ENCODE measurements around the gene TLN1. TPM values are rescaled to one million over a fixed set of nuclear protein-coding genes. Genes with fewer than 3 reads are reported as not detected.

Gene TLN1
- polyA plus RNA-seq, 2 of the 4 experiments (the other 2 are of a cell fraction): 65.5 to 108 TPM

DNA sequence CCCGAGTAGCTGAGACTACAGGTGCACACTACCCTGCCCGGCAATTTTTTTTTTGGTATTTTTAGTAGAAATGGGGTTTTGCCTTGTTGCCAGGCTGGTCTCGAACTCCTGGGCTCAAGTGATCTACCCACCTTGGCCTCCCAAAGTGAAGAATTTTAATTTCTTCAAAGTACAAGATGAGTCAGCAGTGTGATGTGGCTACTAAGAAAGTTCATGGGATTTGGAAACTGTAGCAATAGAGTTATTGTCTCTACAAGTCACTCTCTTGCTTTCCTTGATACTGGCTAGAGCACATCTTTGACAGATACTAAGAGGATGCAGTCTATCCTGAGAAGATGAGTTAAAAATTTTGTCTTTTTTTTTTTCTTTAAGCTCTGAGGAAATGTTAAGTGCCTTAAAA, 2.1 kb upstream of the TLN1 start:
- H3K27ac ChIP-seq: peak overlapping the region in 1 of 2 experiments; percentile 95; a peak in 3 of 6 replicates
- TF ChIP-seq, protein P1, sequence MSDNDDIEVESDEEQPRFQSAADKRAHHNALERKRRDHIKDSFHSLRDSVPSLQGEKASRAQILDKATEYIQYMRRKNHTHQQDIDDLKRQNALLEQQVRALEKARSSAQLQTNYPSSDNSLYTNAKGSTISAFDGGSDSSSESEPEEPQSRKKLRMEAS (IDR thresholded peaks at IDR 0.05): no peak
- TF ChIP-seq TP53 (CRISPR knock-in tag; IDR thresholded peaks at IDR 0.05) (no peak), HEYL (CRISPR knock-in tag; IDR thresholded peaks at IDR 0.05) (no peak), TFCP2L1 (CRISPR knock-in tag; IDR thresholded peaks at IDR 0.05) (no peak), FOSB (CRISPR knock-in tag; IDR thresholded peaks at IDR 0.05) (no peak), HOXB13 (CRISPR knock-in tag; IDR thresholded peaks at IDR 0.05; ENCODE audit: low read depth) (no peak), NR3C1 (IDR thresholded peaks at IDR 0.05) (no peak), RNF2 (IDR thresholded peaks at IDR 0.05; ENCODE audit: borderline replicate concordance, low read depth) (no peak)
- TF ChIP-seq, protein P2, sequence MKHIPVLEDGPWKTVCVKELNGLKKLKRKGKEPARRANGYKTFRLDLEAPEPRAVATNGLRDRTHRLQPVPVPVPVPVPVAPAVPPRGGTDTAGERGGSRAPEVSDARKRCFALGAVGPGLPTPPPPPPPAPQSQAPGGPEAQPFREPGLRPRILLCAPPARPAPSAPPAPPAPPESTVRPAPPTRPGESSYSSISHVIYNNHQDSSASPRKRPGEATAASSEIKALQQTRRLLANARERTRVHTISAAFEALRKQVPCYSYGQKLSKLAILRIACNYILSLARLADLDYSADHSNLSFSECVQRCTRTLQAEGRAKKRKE (CRISPR knock-in tag; IDR thresholded peaks at IDR 0.05; ENCODE audit: low read depth): no peak
- TF ChIP-seq, protein P3, sequence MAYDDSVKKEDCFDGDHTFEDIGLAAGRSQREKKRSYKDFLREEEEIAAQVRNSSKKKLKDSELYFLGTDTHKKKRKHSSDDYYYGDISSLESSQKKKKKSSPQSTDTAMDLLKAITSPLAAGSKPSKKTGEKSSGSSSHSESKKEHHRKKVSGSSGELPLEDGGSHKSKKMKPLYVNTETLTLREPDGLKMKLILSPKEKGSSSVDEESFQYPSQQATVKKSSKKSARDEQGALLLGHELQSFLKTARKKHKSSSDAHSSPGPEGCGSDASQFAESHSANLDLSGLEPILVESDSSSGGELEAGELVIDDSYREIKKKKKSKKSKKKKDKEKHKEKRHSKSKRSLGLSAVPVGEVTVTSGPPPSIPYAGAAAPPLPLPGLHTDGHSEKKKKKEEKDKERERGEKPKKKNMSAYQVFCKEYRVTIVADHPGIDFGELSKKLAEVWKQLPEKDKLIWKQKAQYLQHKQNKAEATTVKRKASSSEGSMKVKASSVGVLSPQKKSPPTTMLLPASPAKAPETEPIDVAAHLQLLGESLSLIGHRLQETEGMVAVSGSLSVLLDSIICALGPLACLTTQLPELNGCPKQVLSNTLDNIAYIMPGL (CRISPR knock-in tag; IDR thresholded peaks at IDR 0.05; ENCODE audit: borderline replicate concordance): no peak
- TF ChIP-seq, protein P4, sequence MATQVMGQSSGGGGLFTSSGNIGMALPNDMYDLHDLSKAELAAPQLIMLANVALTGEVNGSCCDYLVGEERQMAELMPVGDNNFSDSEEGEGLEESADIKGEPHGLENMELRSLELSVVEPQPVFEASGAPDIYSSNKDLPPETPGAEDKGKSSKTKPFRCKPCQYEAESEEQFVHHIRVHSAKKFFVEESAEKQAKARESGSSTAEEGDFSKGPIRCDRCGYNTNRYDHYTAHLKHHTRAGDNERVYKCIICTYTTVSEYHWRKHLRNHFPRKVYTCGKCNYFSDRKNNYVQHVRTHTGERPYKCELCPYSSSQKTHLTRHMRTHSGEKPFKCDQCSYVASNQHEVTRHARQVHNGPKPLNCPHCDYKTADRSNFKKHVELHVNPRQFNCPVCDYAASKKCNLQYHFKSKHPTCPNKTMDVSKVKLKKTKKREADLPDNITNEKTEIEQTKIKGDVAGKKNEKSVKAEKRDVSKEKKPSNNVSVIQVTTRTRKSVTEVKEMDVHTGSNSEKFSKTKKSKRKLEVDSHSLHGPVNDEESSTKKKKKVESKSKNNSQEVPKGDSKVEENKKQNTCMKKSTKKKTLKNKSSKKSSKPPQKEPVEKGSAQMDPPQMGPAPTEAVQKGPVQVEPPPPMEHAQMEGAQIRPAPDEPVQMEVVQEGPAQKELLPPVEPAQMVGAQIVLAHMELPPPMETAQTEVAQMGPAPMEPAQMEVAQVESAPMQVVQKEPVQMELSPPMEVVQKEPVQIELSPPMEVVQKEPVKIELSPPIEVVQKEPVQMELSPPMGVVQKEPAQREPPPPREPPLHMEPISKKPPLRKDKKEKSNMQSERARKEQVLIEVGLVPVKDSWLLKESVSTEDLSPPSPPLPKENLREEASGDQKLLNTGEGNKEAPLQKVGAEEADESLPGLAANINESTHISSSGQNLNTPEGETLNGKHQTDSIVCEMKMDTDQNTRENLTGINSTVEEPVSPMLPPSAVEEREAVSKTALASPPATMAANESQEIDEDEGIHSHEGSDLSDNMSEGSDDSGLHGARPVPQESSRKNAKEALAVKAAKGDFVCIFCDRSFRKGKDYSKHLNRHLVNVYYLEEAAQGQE (IDR thresholded peaks at IDR 0.05): no peak
- TF ChIP-seq, protein P5, sequence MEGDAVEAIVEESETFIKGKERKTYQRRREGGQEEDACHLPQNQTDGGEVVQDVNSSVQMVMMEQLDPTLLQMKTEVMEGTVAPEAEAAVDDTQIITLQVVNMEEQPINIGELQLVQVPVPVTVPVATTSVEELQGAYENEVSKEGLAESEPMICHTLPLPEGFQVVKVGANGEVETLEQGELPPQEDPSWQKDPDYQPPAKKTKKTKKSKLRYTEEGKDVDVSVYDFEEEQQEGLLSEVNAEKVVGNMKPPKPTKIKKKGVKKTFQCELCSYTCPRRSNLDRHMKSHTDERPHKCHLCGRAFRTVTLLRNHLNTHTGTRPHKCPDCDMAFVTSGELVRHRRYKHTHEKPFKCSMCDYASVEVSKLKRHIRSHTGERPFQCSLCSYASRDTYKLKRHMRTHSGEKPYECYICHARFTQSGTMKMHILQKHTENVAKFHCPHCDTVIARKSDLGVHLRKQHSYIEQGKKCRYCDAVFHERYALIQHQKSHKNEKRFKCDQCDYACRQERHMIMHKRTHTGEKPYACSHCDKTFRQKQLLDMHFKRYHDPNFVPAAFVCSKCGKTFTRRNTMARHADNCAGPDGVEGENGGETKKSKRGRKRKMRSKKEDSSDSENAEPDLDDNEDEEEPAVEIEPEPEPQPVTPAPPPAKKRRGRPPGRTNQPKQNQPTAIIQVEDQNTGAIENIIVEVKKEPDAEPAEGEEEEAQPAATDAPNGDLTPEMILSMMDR (IDR thresholded peaks at IDR 0.05): no peak
- peak overlapping the region; percentile 76 for H3K4me2 ChIP-seq
- ChIA-PET POLR2A (interaction anchor here (0.9 to 1.8 kb wide), 3 partner anchors 14 to 76 kb away, joined by 3 to 8 read pairs (median 5); partner anchors contain the start of genes CCDC107, GBA2, RGP1 and RMRP), CTCF (interaction anchor here (0.7 to 19.8 kb wide), 10 partner anchors 12 to 741 kb away, joined by 3 to 243 read pairs (median 8); partner anchors contain the start of genes ARHGEF39, CCDC107, GBA2 and MSMP)
- no peak overlapping the region; the same call in 2 of the 3 replicates for H3K4me3 ChIP-seq
- DNase-seq (ENCODE audit: low read depth in 1 of 2, low spot score in 1 of 2) (no peak), ATAC-seq (no peak), FAIRE-seq (no peak)
- peaks cover 34% of the 10 kb centered on the region for H3K4me1 ChIP-seq
- 96% methylated on average over 3 of the region's 3 CpGs for WGBS (ENCODE audit: missing lambda C conversion rate)
- H3K9me3 ChIP-seq: no peaks in the 10 kb centered on the region

- ChIA-PET POLR2A (interaction anchor here (0.7 to 3.6 kb wide), 19 partner anchors 9 to 653 kb away, joined by 3 to 41 read pairs (median 5); partner anchors contain the start of genes ARHGEF39, CA9, CCDC107 and FANCG), CTCF (interaction anchor here (0.6 to 31.4 kb wide), 14 partner anchors 11 to 680 kb away, joined by 3 to 758 read pairs (median 14); partner anchors contain the start of genes ARHGEF39, CCDC107, GBA2 and MSMP)
- ATAC-seq (peak; percentile 20 to 32), DNase-seq (ENCODE audit: low read depth in 1 of 2, low spot score in 1 of 2) (peak; percentile 78 to 79), FAIRE-seq (no peak)
- peak overlapping the region; percentile 95 to 96 for H3K27ac ChIP-seq
- peaks cover 45% of the 10 kb centered on the region for H3K4me1 ChIP-seq
- H3K9me3 ChIP-seq: no peaks in the 10 kb centered on the region
- H3K4me2 ChIP-seq: peak overlapping the region; percentile 76
- H3K4me3 ChIP-seq: peak overlapping the region; percentile 87
- whole genome bisulfite sequencing (ENCODE audit: missing lambda C conversion rate): 5% methylated on average over 13 of the region's 14 CpGs
- TF ChIP-seq, protein P3 (CRISPR knock-in tag; IDR thresholded peaks at IDR 0.05; ENCODE audit: borderline replicate concordance): no peak
- no peak for TF ChIP-seq CEBPB (IDR thresholded peaks at IDR 0.05)
- TF ChIP-seq FOSL2 (IDR thresholded peaks at IDR 0.05): no peak
- TF ChIP-seq FOSL2 (CRISPR knock-in tag; IDR thresholded peaks at IDR 0.05): no peak
- no peak for TF ChIP-seq NR3C1 (IDR thresholded peaks at IDR 0.05)
- no peak for TF ChIP-seq HDAC2 (IDR thresholded peaks at IDR 0.05)
- TF ChIP-seq CHD2 (IDR thresholded peaks at IDR 0.05; ENCODE audit: low read length, partially characterized antibody): no peak
- peak in 1 of 2 experiments; percentile 21; a peak in 1 of 5 replicates for TF ChIP-seq RAD21 (conservative IDR thresholded peaks at IDR 0.05 in 1 of 2, IDR thresholded peaks at IDR 0.05 in 1 of 2)
- no peak for TF ChIP-seq ZC3H11A (IDR thresholded peaks at IDR 0.05)
- no peak for TF ChIP-seq ZNF302 (CRISPR knock-in tag; IDR thresholded peaks at IDR 0.05)
- no peak; the same call in 2 of the 3 replicates for TF ChIP-seq SMC3 (IDR thresholded peaks at IDR 0.05)
- TF ChIP-seq, protein P6, sequence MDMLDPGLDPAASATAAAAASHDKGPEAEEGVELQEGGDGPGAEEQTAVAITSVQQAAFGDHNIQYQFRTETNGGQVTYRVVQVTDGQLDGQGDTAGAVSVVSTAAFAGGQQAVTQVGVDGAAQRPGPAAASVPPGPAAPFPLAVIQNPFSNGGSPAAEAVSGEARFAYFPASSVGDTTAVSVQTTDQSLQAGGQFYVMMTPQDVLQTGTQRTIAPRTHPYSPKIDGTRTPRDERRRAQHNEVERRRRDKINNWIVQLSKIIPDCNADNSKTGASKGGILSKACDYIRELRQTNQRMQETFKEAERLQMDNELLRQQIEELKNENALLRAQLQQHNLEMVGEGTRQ (IDR thresholded peaks at IDR 0.05): no peak
Measured at GRCh38 chr9:35732800-35733541, 976 bp upstream of the TLN1 start.

Data from A549 (cell line).